Frontal cortex (tissue), 4 donors: Measurements from ENCODE around the gene CERS2. TPM values are rescaled to one million over a fixed set of nuclear protein-coding genes. Genes with fewer than 3 reads are reported as not detected.
A peak's percentile ranks its signal among the peaks of the same experiment; 100 is the strongest.

Experiments used
- DNase-seq, 2 donors: peaks; one replicate each; pipeline ENCODE4 v3.0.0; 2012; ENCODE audit warnings: low spot score in 2 of 2
- FAIRE-seq: peaks from 2 replicates; lab custom pipeline; 2012; peaks lifted over from hg19 to GRCh38; lab: Jason Lieb, UNC
- small RNA-seq: library from RNA; depleted of rRNA; stranded (forward); fragments of <200 nt; gene quantifications from one replicate; pipeline ENCODE3, GENCODE V24; 2014
- total RNA-seq: library from RNA; depleted of rRNA; stranded (reverse); fragments of >200 nt; gene quantifications from one replicate; pipeline ENCODE4 v1.2.3, GENCODE V29; 2014
- donor health status: control.
- donor health status: control.
- donor health status: control.

The CERS2 gene
- total RNA-seq, 1 donor from 2014 or later: 30.2 TPM

DNA sequence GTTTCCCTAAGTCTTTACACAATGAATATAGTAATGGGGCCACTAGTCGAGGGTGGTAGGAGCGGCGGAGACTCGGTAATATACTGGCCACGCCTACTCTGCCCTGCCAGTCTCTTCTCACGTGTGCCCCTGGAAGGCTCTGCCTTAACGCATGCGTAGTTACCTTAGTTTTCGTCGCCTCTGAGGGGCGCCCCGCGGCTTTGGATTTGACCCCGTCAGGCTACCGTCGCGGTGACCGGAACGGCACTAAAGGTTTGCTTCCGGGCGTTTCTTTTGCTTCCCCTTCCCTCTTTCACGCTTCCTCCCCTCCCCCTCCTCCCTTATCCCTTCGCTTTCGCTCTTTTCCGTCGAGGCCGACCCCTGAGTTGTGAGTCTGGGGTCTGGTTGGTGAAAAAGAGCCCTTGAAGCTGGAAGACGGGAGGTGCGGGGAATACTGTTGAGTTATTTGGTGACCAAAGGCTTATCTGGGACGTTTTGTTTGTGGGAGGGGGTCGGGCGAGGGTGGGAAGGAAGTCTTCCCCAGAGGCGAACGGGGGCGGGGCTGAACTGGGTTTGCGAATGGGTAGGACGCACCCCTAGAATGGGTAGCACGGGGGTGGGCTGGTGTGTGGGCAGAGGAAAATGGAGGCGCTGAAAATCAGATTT, 48.4 kb downstream of the CERS2 start, which contains the start of gene SETDB1:
SETDB1 (plus strand) TSS at position 267 of the 645 bp plus-strand sequence. CDS start 1,352 bp downstream, outside the sequence.
- DNase-seq (peak; percentile 53 to 81), FAIRE-seq (no peak)

GRCh38 chr1:150925080-150925479, 49.6 kb downstream of the CERS2 start:
- DNase-seq: no peak
- FAIRE-seq: no peak

- FAIRE-seq (no peak), DNase-seq (peak in 1 of 2 donors; percentile 57)
These were observed 52.1 kb downstream of the CERS2 start for GRCh38 chr1:150922519-150922975.

DNA sequence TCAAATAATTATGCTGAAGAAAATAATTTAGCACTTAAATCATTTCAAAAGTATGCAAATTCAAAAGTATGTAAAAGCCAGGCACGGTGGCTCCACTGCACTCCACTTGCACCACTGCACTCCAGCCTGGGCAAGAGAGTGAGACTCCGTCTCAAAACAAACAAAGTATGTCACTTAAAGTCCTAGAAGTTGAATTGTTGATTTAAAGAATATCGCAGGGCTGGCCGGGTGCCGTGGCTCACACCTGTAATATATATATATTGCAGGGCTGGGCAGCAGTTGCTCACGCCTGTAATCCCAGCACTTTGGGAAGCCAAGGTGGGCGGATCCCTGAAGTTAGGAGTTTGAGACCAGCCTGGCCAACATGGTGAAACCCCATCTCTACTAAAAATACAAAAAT, 57.2 kb downstream of the CERS2 start:
- FAIRE-seq (no peak), DNase-seq (no peak)

Small RNA genes within 50 kb of the gene (small RNA-seq; reads per million reads assigned to genes)
- gene RNU6-884P: not detected

Other genes with a start within 250 kb of the CERS2 start
- gene CTSS, start 209.1 kb downstream of the CERS2 start, total RNA-seq: 6.9 TPM
- 6.9 TPM for gene CTSK, start 166.6 kb downstream of the CERS2 start, total RNA-seq
- 14.7 TPM for gene ARNT, start 98.2 kb downstream of the CERS2 start, total RNA-seq
- gene CTXND2, start 87.7 kb downstream of the CERS2 start, total RNA-seq: not detected
- gene SETDB1, start 48.5 kb downstream of the CERS2 start, total RNA-seq: 62.8 TPM
- gene ANXA9, start 7.5 kb upstream of the CERS2 start, total RNA-seq: under 0.01 TPM
- gene MINDY1, start 32.1 kb upstream of the CERS2 start, total RNA-seq: 12.2 TPM
- gene PRUNE1, start 33.6 kb upstream of the CERS2 start, total RNA-seq: 20.4 TPM
- gene BNIPL, start 61.8 kb upstream of the CERS2 start, total RNA-seq: under 0.01 TPM
- 2.0 TPM for gene C1orf56, start 72.9 kb upstream of the CERS2 start, total RNA-seq
- 31.0 TPM for gene CDC42SE1, start 84.8 kb upstream of the CERS2 start, total RNA-seq
- gene MLLT11, start 85.6 kb upstream of the CERS2 start, total RNA-seq: 95.8 TPM
- gene GABPB2, start 95.9 kb upstream of the CERS2 start, total RNA-seq: 9.4 TPM
- 16.7 TPM for gene SEMA6C, start 171.8 kb upstream of the CERS2 start, total RNA-seq
- 0.82 TPM for gene TNFAIP8L2, start 181.8 kb upstream of the CERS2 start, total RNA-seq
- gene LYSMD1, start 191.1 kb upstream of the CERS2 start, total RNA-seq: 24.1 TPM
- 27.3 TPM for gene SCNM1, start 191.3 kb upstream of the CERS2 start, total RNA-seq
- not detected for gene TMOD4, start 201.1 kb upstream of the CERS2 start, total RNA-seq
- 106 TPM for gene VPS72, start 215.4 kb upstream of the CERS2 start, total RNA-seq
- 70.5 TPM for gene PIP5K1A, start 223.7 kb upstream of the CERS2 start, total RNA-seq